Stimulated activated CD4-positive, alpha-beta T cell treated with anti-CD3 and anti-CD28 coated beads, Interleukin-12 subunit alpha, Interleukin-12 subunit beta, amount 100 ng/mL, for 48 hours (primary cell): Measurements from ENCODE around the gene GIPC2.
"Not testable (repeated sequence)": the region's sequence is repeated elsewhere in the genome, so short reads cannot be mapped to it uniquely, and the experiment has no call there.

Source experiments
- DNase-seq, 3 donors: peaks; one replicate each; pipeline ENCODE4 v3.0.0-alpha.2; 2020; ENCODE audit warnings: low read depth in 2 of 3, low spot score in 1 of 3

The GIPC2 gene

GRCh38 chr1:78094639-78095038, 48.9 kb downstream of the GIPC2 start:
- DNase-seq = no peak

- DNase-seq = no peak
Measured at GRCh38 chr1:78095593-78095992, 49.8 kb downstream of the GIPC2 start.

- no peak for DNase-seq
Measured at GRCh38 chr1:78096017-78096416, 50.3 kb downstream of the GIPC2 start.

- DNase-seq = no peak
Measured at GRCh38 chr1:78096976-78097375, 51.2 kb downstream of the GIPC2 start.

- DNase-seq = no peak
Measured at GRCh38 chr1:78101051-78101450, 55.3 kb downstream of the GIPC2 start.

- DNase-seq = no peak
Measured at GRCh38 chr1:78101514-78101913, 55.7 kb downstream of the GIPC2 start.

GRCh38 chr1:78102082-78102481, 56.3 kb downstream of the GIPC2 start:
- no peak for DNase-seq

GRCh38 chr1:78102916-78103315, 57.1 kb downstream of the GIPC2 start:
- DNase-seq = no peak

GRCh38 chr1:78104322-78104721, 58.6 kb downstream of the GIPC2 start:
- no peak for DNase-seq

GRCh38 chr1:78109659-78110058, 63.9 kb downstream of the GIPC2 start:
- not testable (repeated sequence) for DNase-seq

GRCh38 chr1:78113156-78113916, 67.6 kb downstream of the GIPC2 start:
- DNase-seq = no peak

GRCh38 chr1:78114034-78114956, 68.5 kb downstream of the GIPC2 start:
- DNase-seq = peak; percentile 25 to 67 (median 32)

GRCh38 chr1:78120485-78120884, 74.7 kb downstream of the GIPC2 start:
- DNase-seq = not testable (repeated sequence)

- DNase-seq = no peak
Measured at GRCh38 chr1:78121710-78122109, 75.9 kb downstream of the GIPC2 start.

- no peak for DNase-seq
Measured at GRCh38 chr1:78122389-78122788, 76.6 kb downstream of the GIPC2 start.

- DNase-seq = no peak
Measured at GRCh38 chr1:78126506-78126905, 80.7 kb downstream of the GIPC2 start.

- no peak for DNase-seq
Measured at GRCh38 chr1:78132174-78132947, 86.6 kb downstream of the GIPC2 start.

- no peak for DNase-seq
Measured at GRCh38 chr1:78132948-78133322, 87.2 kb downstream of the GIPC2 start.

GRCh38 chr1:78136680-78137079, 90.9 kb downstream of the GIPC2 start:
- no peak for DNase-seq

GRCh38 chr1:78141531-78142231, 95.9 kb downstream of the GIPC2 start:
- no peak for DNase-seq

GRCh38 chr1:78142736-78143135, 97.0 kb downstream of the GIPC2 start:
- no peak for DNase-seq
